H9 (cell line): Measurements from ENCODE around the gene KLF13. TPM values are rescaled to one million over a fixed set of nuclear protein-coding genes. Genes with fewer than 3 reads are reported as not detected.
A peak's percentile ranks its signal among the peaks of the same experiment; 100 is the strongest.

Experiments
- DNase-seq: peaks from one replicate; pipeline ENCODE4 v3.0.0-alpha.2; 2017
- H2AFZ ChIP-seq: one replicate; pipeline ENCODE4 v1.6.1; 2013; ENCODE audit warnings: mild to moderate bottlenecking, low read length, control low read depth, moderate library complexity
- H2AK5ac ChIP-seq: 2 replicates; pipeline ENCODE4 v1.6.1; 2013; ENCODE audit warnings: low read length, control low read depth, mixed read lengths; ENCODE audit not compliant: insufficient read length
- H2BK120ac ChIP-seq: one replicate; pipeline ENCODE4 v1.6.1; 2013; ENCODE audit warnings: low read depth, mild to moderate bottlenecking, low read length, control low read depth, inconsistent platforms; ENCODE audit not compliant: poor library complexity, severe bottlenecking
- H2BK12ac ChIP-seq: 2 replicates; pipeline ENCODE4 v1.6.1; 2013; ENCODE audit warnings: low read length, control low read depth, mixed read lengths, low read depth; ENCODE audit not compliant: insufficient read length
- H2BK15ac ChIP-seq: 2 replicates; pipeline ENCODE4 v1.6.1; 2013; ENCODE audit warnings: low read depth, low read length, control low read depth
- H2BK20ac ChIP-seq: one replicate; pipeline ENCODE4 v1.6.1; 2013; ENCODE audit warnings: low read depth, mild to moderate bottlenecking, low read length, control low read depth, inconsistent platforms; ENCODE audit not compliant: poor library complexity, severe bottlenecking
- H2BK5ac ChIP-seq: 2 replicates; pipeline ENCODE4 v1.6.1; 2013; ENCODE audit warnings: low read length, control low read depth, mixed read lengths; ENCODE audit not compliant: insufficient read length
- H3K14ac ChIP-seq: 2 replicates; pipeline ENCODE4 v1.6.1; 2013; ENCODE audit warnings: low read length, control low read depth; ENCODE audit not compliant: insufficient read depth
- H3K18ac ChIP-seq: 2 replicates; pipeline ENCODE4 v1.6.1; 2013; ENCODE audit warnings: low read depth, mild to moderate bottlenecking, mixed read lengths, low read length, control low read depth; ENCODE audit not compliant: insufficient read length
- H3K23ac ChIP-seq: 2 replicates; pipeline ENCODE4 v1.6.1; 2013; ENCODE audit warnings: low read length, control low read depth, mixed read lengths, low read depth; ENCODE audit not compliant: insufficient read length
- H3K23me2 ChIP-seq: 2 replicates; pipeline ENCODE4 v1.6.1; 2013; ENCODE audit warnings: low read depth, mild to moderate bottlenecking, mixed read lengths, low read length, control low read depth; ENCODE audit not compliant: insufficient read length, poor library complexity, severe bottlenecking
- H3K27ac ChIP-seq: 2 replicates; pipeline ENCODE4 v1.5.1; 2013; ENCODE audit warnings: low read length, control low read depth, mixed read lengths, low read depth; ENCODE audit not compliant: insufficient read length
- H3K27me3 ChIP-seq: 2 replicates; pipeline ENCODE4 v1.6.1; 2013; ENCODE audit warnings: low read length, control low read depth, inconsistent platforms; ENCODE audit not compliant: insufficient read depth
- H3K4ac ChIP-seq: 2 replicates; pipeline ENCODE4 v1.6.1; 2013; ENCODE audit warnings: low read depth, mild to moderate bottlenecking, control low read depth, inconsistent platforms, low read length, moderate library complexity
- H3K4me1 ChIP-seq: 2 replicates; pipeline ENCODE4 v1.6.1; 2013; ENCODE audit warnings: low read length, control low read depth, inconsistent platforms; ENCODE audit not compliant: insufficient read depth
- H3K4me2 ChIP-seq: 2 replicates; pipeline ENCODE4 v1.6.1; 2013; ENCODE audit warnings: low read length, control low read depth, mixed read lengths; ENCODE audit not compliant: insufficient read length, insufficient read depth
- H3K56ac ChIP-seq: 2 replicates; pipeline ENCODE4 v1.6.1; 2013; ENCODE audit warnings: low read depth, mild to moderate bottlenecking, mixed read lengths, low read length, control low read depth; ENCODE audit not compliant: insufficient read length
- H3K79me1 ChIP-seq: 2 replicates; pipeline ENCODE4 v1.6.1; 2013; ENCODE audit warnings: low read depth, mild to moderate bottlenecking, moderate library complexity, low read length, control low read depth, inconsistent platforms; ENCODE audit not compliant: insufficient read depth, poor library complexity, severe bottlenecking
- H3K79me2 ChIP-seq: 2 replicates; pipeline ENCODE4 v1.6.1; 2013; ENCODE audit warnings: low read length, control low read depth, inconsistent platforms; ENCODE audit not compliant: insufficient read depth
- H3K9ac ChIP-seq: 2 replicates; pipeline ENCODE4 v1.6.1; 2013; ENCODE audit warnings: low read length, control low read depth, mixed read lengths; ENCODE audit not compliant: insufficient read length; ENCODE audit errors: extremely low read depth
- H3K9me3 ChIP-seq: one replicate; pipeline ENCODE4 v1.6.1; 2013; ENCODE audit warnings: low read depth, low read length, inconsistent platforms; ENCODE audit not compliant: control insufficient read depth
- H3T11ph ChIP-seq: one replicate; pipeline ENCODE4 v1.6.1; 2013; ENCODE audit warnings: mild to moderate bottlenecking, low read length, control low read depth, inconsistent platforms
- H4K20me1 ChIP-seq: one replicate; pipeline ENCODE4 v1.6.1; 2013; ENCODE audit not compliant: control insufficient read depth, insufficient read length, insufficient read depth
- H4K5ac ChIP-seq: 2 replicates; pipeline ENCODE4 v1.6.1; 2013; ENCODE audit warnings: low read depth, mild to moderate bottlenecking, mixed read lengths, low read length, control low read depth; ENCODE audit not compliant: insufficient read length
- H4K8ac ChIP-seq: replicated peaks from 2 replicates; pipeline ENCODE4 v1.6.1; 2013; ENCODE audit warnings: low read length, control low read depth, mixed read lengths, low read depth; ENCODE audit not compliant: insufficient read length
- H4K91ac ChIP-seq: 2 replicates; pipeline ENCODE4 v1.6.1; 2013; ENCODE audit warnings: low read depth, mild to moderate bottlenecking, moderate library complexity, mixed read lengths, low read length, control low read depth; ENCODE audit not compliant: insufficient read length
- H3K27ac Mint-ChIP-seq, 3 experiments: 2 replicates in 2 of 3; 3 replicates in 1 of 3; pipeline ENCODE4 v1.8.0; 2020 to 2021; ENCODE audit warnings: mixed read lengths in 3 of 3, mild to moderate bottlenecking in 1 of 3, moderate library complexity in 1 of 3
- H3K27me3 Mint-ChIP-seq: 2 replicates; pipeline ENCODE4 v1.8.0; 2021; ENCODE audit warnings: low read depth, mild to moderate bottlenecking, moderate library complexity, mixed read lengths
- H3K36me3 Mint-ChIP-seq, 3 experiments: 2 replicates in 2 of 3; 3 replicates in 1 of 3; pipeline ENCODE4 v1.8.0; 2020 to 2021; ENCODE audit warnings: low read depth in 3 of 3, mixed read lengths in 3 of 3; ENCODE audit not compliant: insufficient read depth in 1 of 3
- H3K4me1 Mint-ChIP-seq, 2 experiments: 2 replicates each; pipeline ENCODE4 v1.8.0; 2020; ENCODE audit warnings: mixed read lengths in 2 of 2
- H3K4me3 Mint-ChIP-seq, 2 experiments: 2 replicates in 1 of 2; 3 replicates in 1 of 2; pipeline ENCODE4 v1.8.0; 2020 to 2021; ENCODE audit warnings: mild to moderate bottlenecking in 2 of 2, mixed read lengths in 2 of 2, moderate library complexity in 1 of 2
- H3K9me3 Mint-ChIP-seq, 2 experiments: 2 replicates in 1 of 2; 3 replicates in 1 of 2; pipeline ENCODE4 v1.8.0; 2020; ENCODE audit warnings: mild to moderate bottlenecking in 2 of 2, mixed read lengths in 2 of 2, moderate library complexity in 1 of 2
- WGBS: extraction: QIAGEN DNeasy Blood & Tissue Kit; methylation state at CpG from one replicate; pipeline ENCODE4 v1.1.7; 2013; ENCODE audit warnings: missing lambda C conversion rate, low lambda C conversion rate, mixed read lengths; ENCODE audit not compliant: insufficient read length; ENCODE audit errors: extremely low coverage; 5-methylcytosine and 5-hydroxymethylcytosine counted together
- total RNA-seq: library from RNA; stranded (reverse); gene quantifications from 2 replicates; pipeline ENCODE4 v1.2.1, GENCODE V29; 2021
- TF ChIP-seq, protein P1 (sequence below): fragments of 200-600 bp; sonication (generic); conservative IDR thresholded peaks from 3 replicates; pipeline ENCODE4 v1.8.0; 2021; ENCODE audit warnings: antibody characterized with exemption, mild to moderate bottlenecking

Gene KLF13
- total RNA-seq, 1 experiment from 2014 or later: 33.4 TPM

- Histone ChIP-seq H3K27me3 (no peaks in the 10 kb centered on the region), H3K56ac (no peak overlapping the region), H2AFZ (no peak overlapping the region), H3K79me2 (no peaks in the 10 kb centered on the region; the same call in 1 of the 2 replicates), H2BK12ac (no peak overlapping the region), H3K23me2 (peaks cover 2% of the 10 kb centered on the region), H2BK120ac (no peak overlapping the region), H3K4me2 (no peak overlapping the region), H3K23ac (no peak overlapping the region), H3K27ac (no peak overlapping the region), H3K14ac (no peak overlapping the region; the same call in 1 of the 2 replicates), H3K4me1 (peaks cover 20% of the 10 kb centered on the region), H2AK5ac (no peak overlapping the region), H2BK15ac (no peak overlapping the region), H2BK5ac (no peak overlapping the region), H4K5ac (no peak overlapping the region), H3K79me1 (no peaks in the 10 kb centered on the region), H3K4ac (no peak overlapping the region), H2BK20ac (no peak overlapping the region), H3K18ac (no peak overlapping the region), H4K91ac (no peak overlapping the region), H3K9ac (no peak overlapping the region), H4K20me1 (no peaks in the 10 kb centered on the region), H4K8ac (no peak overlapping the region), H3K9me3 (no peaks in the 10 kb centered on the region), H3T11ph (no peak overlapping the region)
- no CpG with 5 or more reads among the region's 13 CpGs for WGBS
- Mint-ChIP-seq H3K36me3 (peaks cover 7 to 25% (median 9%) of the 10 kb centered on the region in 3 experiments; a peak in 5 of 7 replicates), H3K27ac (peak overlapping the region in 1 of 3 experiments; percentile 61; a peak in 1 of 7 replicates), H3K27me3 (no peaks in the 10 kb centered on the region; the same call in none of the 2 replicates), H3K4me3 (no peak overlapping the region), H3K4me1 (peaks cover 74 to 79% of the 10 kb centered on the region in 2 experiments), H3K9me3 (peaks cover 4 to 6% of the 10 kb centered on the region in 2 experiments; a peak in 3 of 5 replicates)
- TF ChIP-seq, protein P1, sequence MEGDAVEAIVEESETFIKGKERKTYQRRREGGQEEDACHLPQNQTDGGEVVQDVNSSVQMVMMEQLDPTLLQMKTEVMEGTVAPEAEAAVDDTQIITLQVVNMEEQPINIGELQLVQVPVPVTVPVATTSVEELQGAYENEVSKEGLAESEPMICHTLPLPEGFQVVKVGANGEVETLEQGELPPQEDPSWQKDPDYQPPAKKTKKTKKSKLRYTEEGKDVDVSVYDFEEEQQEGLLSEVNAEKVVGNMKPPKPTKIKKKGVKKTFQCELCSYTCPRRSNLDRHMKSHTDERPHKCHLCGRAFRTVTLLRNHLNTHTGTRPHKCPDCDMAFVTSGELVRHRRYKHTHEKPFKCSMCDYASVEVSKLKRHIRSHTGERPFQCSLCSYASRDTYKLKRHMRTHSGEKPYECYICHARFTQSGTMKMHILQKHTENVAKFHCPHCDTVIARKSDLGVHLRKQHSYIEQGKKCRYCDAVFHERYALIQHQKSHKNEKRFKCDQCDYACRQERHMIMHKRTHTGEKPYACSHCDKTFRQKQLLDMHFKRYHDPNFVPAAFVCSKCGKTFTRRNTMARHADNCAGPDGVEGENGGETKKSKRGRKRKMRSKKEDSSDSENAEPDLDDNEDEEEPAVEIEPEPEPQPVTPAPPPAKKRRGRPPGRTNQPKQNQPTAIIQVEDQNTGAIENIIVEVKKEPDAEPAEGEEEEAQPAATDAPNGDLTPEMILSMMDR: no peak
- DNase-seq: no peak
Measured at GRCh38 chr15:31367730-31368344, 41.2 kb downstream of the KLF13 start.
